Endothelial cell of umbilical vein (primary cell): ENCODE data around the gene CD300LF. TPM values are rescaled to one million over a fixed set of nuclear protein-coding genes. Genes with fewer than 3 reads are reported as not detected.

Experiments
- BruUV-seq: library from RNA; stranded (reverse); fragments of 400-500 nt; replicated peaks from 2 replicates; lab custom pipeline; 2021; lab: Mats Ljungman, UMichigan
- CTCF ChIA-PET: fragments of 300-600, 350-600 bp; sonication (Branson Sonifier 250); formaldehyde crosslinking; loops from one replicate; lab custom pipeline; 2021; ENCODE audit warnings: antibody characterized with exemption, inconsistent platforms; lab: Charles Lee
- POLR2A ChIA-PET: fragments of 300-600, 350-600 bp; sonication (Branson Sonifier 250); formaldehyde crosslinking; loops from one replicate; lab custom pipeline; 2021; ENCODE audit warnings: antibody characterized with exemption, inconsistent platforms; lab: Charles Lee
- DNase-seq: peaks from one replicate; pipeline ENCODE4 v3.0.0-alpha.2; 2011; ENCODE audit warnings: low read depth, low spot score
- FAIRE-seq: peaks from 2 replicates; lab custom pipeline; 2011; peaks lifted over from hg19 to GRCh38; lab: Jason Lieb, UNC
- H2AFZ ChIP-seq: 2 replicates; pipeline ENCODE4 v1.6.0; 2012; ENCODE audit warnings: low read depth, low read length, control low read depth, inconsistent platforms
- H3K27ac ChIP-seq: 2 replicates; pipeline ENCODE4 v1.5.1; 2011; ENCODE audit warnings: low read depth, mild to moderate bottlenecking, control low read depth, low read length, moderate library complexity; ENCODE audit not compliant: insufficient read depth
- H3K27me3 ChIP-seq, 2 experiments: 2 replicates each; pipeline versions ENCODE4 v1.6.0 to v1.6.1; 2011; ENCODE audit warnings: low read length in 2 of 2, mixed read lengths in 1 of 2; ENCODE audit not compliant: control insufficient read depth in 2 of 2, insufficient read depth in 2 of 2
- H3K36me3 ChIP-seq, 2 experiments: 2 replicates in 1 of 2; 3 replicates in 1 of 2; pipeline ENCODE4 v1.5.1; 2011; ENCODE audit warnings: low read length in 2 of 2, mild to moderate bottlenecking in 1 of 2, moderate library complexity in 1 of 2; ENCODE audit not compliant: control insufficient read depth in 2 of 2, insufficient read depth in 2 of 2; ENCODE audit errors: extremely low read depth in 1 of 2
- H3K4me1 ChIP-seq: 3 replicates; pipeline ENCODE4 v1.5.1; 2011; ENCODE audit warnings: mild to moderate bottlenecking, low read length; ENCODE audit not compliant: control insufficient read depth, insufficient read depth; ENCODE audit errors: extremely low read depth
- H3K4me2 ChIP-seq: 2 replicates; pipeline ENCODE4 v1.6.1; 2011; ENCODE audit warnings: low read length, control low read depth, mixed read lengths; ENCODE audit not compliant: insufficient read depth
- H3K4me3 ChIP-seq, 3 experiments: fragments of 200-600 bp in 1 of 3; sonication (generic), shearing (Covaris generic) in 1 of 3; replicated peaks in 1 of 3; 2 replicates each; pipeline ENCODE4 v1.5.1; 2011 to 2016; ENCODE audit warnings: control low read depth in 3 of 3, low read length in 3 of 3, mild to moderate bottlenecking in 2 of 3, inconsistent platforms in 1 of 3, low read depth in 1 of 3, moderate library complexity in 1 of 3; ENCODE audit not compliant: insufficient read depth in 1 of 3
- H3K79me2 ChIP-seq: 2 replicates; pipeline ENCODE4 v1.6.0; 2012; ENCODE audit warnings: low read length, inconsistent platforms; ENCODE audit not compliant: control insufficient read depth, insufficient read depth
- H3K9ac ChIP-seq: replicated peaks from 2 replicates; pipeline ENCODE3; 2011; ENCODE audit warnings: low read length, control low read depth; ENCODE audit not compliant: insufficient read depth; ENCODE audit errors: extremely low read depth
- H3K9me1 ChIP-seq: replicated peaks from 3 replicates; pipeline ENCODE4 v1.6.0; 2011; ENCODE audit warnings: mild to moderate bottlenecking, low read length; ENCODE audit not compliant: control insufficient read depth, insufficient read depth; ENCODE audit errors: extremely low read depth
- H3K9me3 ChIP-seq: replicated peaks from 2 replicates; pipeline ENCODE4 v1.5.1; 2012; ENCODE audit warnings: low read length, inconsistent platforms; ENCODE audit not compliant: control insufficient read depth, insufficient read depth
- H4K20me1 ChIP-seq: replicated peaks from 2 replicates; pipeline ENCODE3; 2011; ENCODE audit warnings: mild to moderate bottlenecking, low read length; ENCODE audit not compliant: control insufficient read depth, insufficient read depth; ENCODE audit errors: extremely low read depth
- EZH2 ChIP-seq: IDR thresholded peaks from 2 replicates; pipeline ENCODE4 v1.6.1; 2012; ENCODE audit warnings: borderline replicate concordance, low read depth, mild to moderate bottlenecking, moderate library complexity, low read length, inconsistent platforms; ENCODE audit not compliant: severe bottlenecking
- FOS ChIP-seq: IDR thresholded peaks from 2 replicates; pipeline ENCODE4 v1.6.1; 2011; ENCODE audit warnings: mild to moderate bottlenecking, low read length, moderate library complexity, borderline replicate concordance; ENCODE audit not compliant: insufficient read depth
- GATA2 ChIP-seq: IDR thresholded peaks from 2 replicates; pipeline ENCODE4 v1.7.0; 2011; ENCODE audit warnings: low read depth, mild to moderate bottlenecking, moderate library complexity, mixed read lengths, low read length; ENCODE audit not compliant: insufficient read length, insufficient read depth
- JUN ChIP-seq: IDR thresholded peaks from 2 replicates; pipeline ENCODE4 v1.6.1; 2011; ENCODE audit warnings: borderline replicate concordance, low read depth; ENCODE audit not compliant: insufficient read length, insufficient read depth
- MYC ChIP-seq: IDR thresholded peaks from one replicate; pipeline ENCODE4 v1.6.1; 2011; ENCODE audit warnings: mild to moderate bottlenecking, low read depth, low read length
- POLR2A ChIP-seq: IDR thresholded peaks from 2 replicates; pipeline ENCODE4 v1.6.1; 2012; ENCODE audit warnings: low read depth, mild to moderate bottlenecking, control low read depth, low read length
- POLR2AphosphoS5 ChIP-seq: IDR thresholded peaks from 2 replicates; pipeline ENCODE4 v1.6.1; 2012; ENCODE audit warnings: low read depth, mild to moderate bottlenecking, control low read depth, low read length, moderate library complexity; ENCODE audit not compliant: insufficient read depth
- dilution Hi-C: fragments of 300-500 bp; cut with MboI; formaldehyde crosslinking; loops from one replicate; pipeline ENCODE4 v1.15.0; 2019; ENCODE audit warnings: low sequenced_read_pairs; ENCODE audit not compliant: extremely low pct_ligation_motif_present
- intact Hi-C: fragments of 100-400 bp; cut with micrococcal nuclease; formaldehyde crosslinking; loops from one replicate; pipeline ENCODE4 v1.10.0; 2022
- polyA plus RNA-seq, 4 experiments: library from polyadenylated mRNA; depleted of rRNA in 3 of 4; stranded (reverse) in 3 of 4; unstranded in 1 of 4; fragments of >200 nt; gene quantifications; 2 replicates each; pipeline versions ENCODE4 v1.2.1 to v1.2.3, GENCODE V29; 2011 to 2012; ENCODE audit warnings: missing spikeins in 1 of 4
- total RNA-seq: library from RNA; stranded (reverse); gene quantifications from 2 replicates; pipeline ENCODE4 v1.2.3, GENCODE V29; 2021
- TF ChIP-seq, protein P1 (sequence below), 2 donors: IDR thresholded peaks; 1 replicate in 1 of 2; 2 replicates in 1 of 2; pipeline ENCODE4 v1.5.1; 2011; ENCODE audit warnings: low read length in 2 of 2, mild to moderate bottlenecking in 2 of 2, moderate library complexity in 2 of 2, control low read depth in 1 of 2, inconsistent platforms in 1 of 2, low read depth in 1 of 2; ENCODE audit not compliant: insufficient read depth in 1 of 2; ENCODE audit errors: extremely low read depth in 1 of 2
- TF ChIP-seq, protein P2 (sequence below): IDR thresholded peaks from 2 replicates; pipeline ENCODE4 v1.6.1; 2011; ENCODE audit not compliant: insufficient read depth, insufficient read length

Gene CD300LF
- total and polyA plus RNA-seq, 2 donors (not counting 3 experiments of a cell fraction or from before 2014, with no cell fraction given) = not detected

DNA sequence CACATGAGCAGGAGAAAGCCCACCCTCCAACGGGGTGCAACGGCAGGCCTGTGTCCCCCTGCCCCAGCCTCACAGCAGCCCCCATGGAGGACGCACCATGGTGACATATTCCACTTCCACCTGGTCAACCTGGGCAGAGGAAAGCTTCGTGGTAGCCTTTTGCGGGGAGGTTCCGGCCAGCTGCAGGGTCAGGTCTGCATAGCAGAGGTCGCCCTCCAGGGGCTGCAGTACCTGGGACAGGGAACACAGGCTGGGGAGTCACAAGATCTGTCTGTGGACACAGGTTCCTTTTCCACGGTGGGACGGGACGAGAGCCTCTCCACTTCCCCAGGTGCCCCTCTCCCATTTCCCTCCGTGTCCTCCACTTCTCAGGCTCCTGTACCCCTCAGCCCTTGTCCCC lies 17.1 kb downstream of the CD300LF start:
- POLR2A ChIA-PET = no interaction called here
- TF ChIP-seq MYC = no peak
- DNase-seq (no peak), FAIRE-seq (no peak)
- no peak overlapping the region for H3K9ac ChIP-seq
- H3K4me2 ChIP-seq = no peak overlapping the region
- no peaks in the 10 kb centered on the region for H3K9me3 ChIP-seq
- CTCF ChIA-PET = no interaction called here
- no TSS peak for BruUV-seq
- H3K4me3 ChIP-seq = no peak overlapping the region
- no peaks in the 10 kb centered on the region for H3K36me3 ChIP-seq
- intact Hi-C loops (no loop called here), dilution Hi-C loops (no loop called here)
- no peaks in the 10 kb centered on the region for H3K79me2 ChIP-seq
- no peak overlapping the region for H3K27ac ChIP-seq
- H3K4me1 ChIP-seq = no peaks in the 10 kb centered on the region
- H3K27me3 ChIP-seq = no peaks in the 10 kb centered on the region
- no peaks in the 10 kb centered on the region for H4K20me1 ChIP-seq
- H3K9me1 ChIP-seq = no peaks in the 10 kb centered on the region
- no peak overlapping the region for H2AFZ ChIP-seq

DNA sequence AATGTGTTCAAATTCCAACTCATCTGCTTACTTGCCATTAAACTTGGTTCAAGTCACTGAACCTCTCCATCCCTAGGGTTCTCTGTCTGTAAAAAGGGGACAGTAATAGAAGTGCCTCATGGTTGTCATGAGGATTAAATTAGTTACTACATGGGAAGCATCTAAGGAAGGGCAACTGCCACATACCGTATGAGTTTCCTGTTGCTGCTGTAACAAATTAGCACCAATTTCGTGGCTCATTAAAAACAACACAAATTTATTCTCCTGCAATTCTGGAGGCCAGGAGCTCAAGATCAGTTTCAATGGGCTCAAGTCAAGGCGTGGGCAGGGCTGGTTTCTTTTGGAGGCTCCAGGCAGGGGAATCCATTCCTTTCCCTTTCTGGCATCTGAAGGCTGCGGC lies 18.6 kb downstream of the CD300LF start:
- FAIRE-seq (no peak), DNase-seq (no peak)
- no peak overlapping the region for H3K9ac ChIP-seq
- H3K9me3 ChIP-seq = no peaks in the 10 kb centered on the region
- H3K27ac ChIP-seq = no peak overlapping the region
- dilution Hi-C loops = no loop called here
- H3K4me2 ChIP-seq = no peak overlapping the region
- no peaks in the 10 kb centered on the region for H3K4me1 ChIP-seq
- TF ChIP-seq POLR2AphosphoS5 (no peak), FOS (no peak), EZH2 (no peak), JUN (no peak), POLR2A (no peak), GATA2 (no peak), MYC (no peak)
- TF ChIP-seq, protein P1, sequence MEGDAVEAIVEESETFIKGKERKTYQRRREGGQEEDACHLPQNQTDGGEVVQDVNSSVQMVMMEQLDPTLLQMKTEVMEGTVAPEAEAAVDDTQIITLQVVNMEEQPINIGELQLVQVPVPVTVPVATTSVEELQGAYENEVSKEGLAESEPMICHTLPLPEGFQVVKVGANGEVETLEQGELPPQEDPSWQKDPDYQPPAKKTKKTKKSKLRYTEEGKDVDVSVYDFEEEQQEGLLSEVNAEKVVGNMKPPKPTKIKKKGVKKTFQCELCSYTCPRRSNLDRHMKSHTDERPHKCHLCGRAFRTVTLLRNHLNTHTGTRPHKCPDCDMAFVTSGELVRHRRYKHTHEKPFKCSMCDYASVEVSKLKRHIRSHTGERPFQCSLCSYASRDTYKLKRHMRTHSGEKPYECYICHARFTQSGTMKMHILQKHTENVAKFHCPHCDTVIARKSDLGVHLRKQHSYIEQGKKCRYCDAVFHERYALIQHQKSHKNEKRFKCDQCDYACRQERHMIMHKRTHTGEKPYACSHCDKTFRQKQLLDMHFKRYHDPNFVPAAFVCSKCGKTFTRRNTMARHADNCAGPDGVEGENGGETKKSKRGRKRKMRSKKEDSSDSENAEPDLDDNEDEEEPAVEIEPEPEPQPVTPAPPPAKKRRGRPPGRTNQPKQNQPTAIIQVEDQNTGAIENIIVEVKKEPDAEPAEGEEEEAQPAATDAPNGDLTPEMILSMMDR (IDR thresholded peaks at IDR 0.05; ENCODE audit: extremely low read depth in 1 of 2, insufficient read depth in 1 of 2, low read depth in 1 of 2, low read length in 2 of 2) = no peak
- TF ChIP-seq, protein P2, sequence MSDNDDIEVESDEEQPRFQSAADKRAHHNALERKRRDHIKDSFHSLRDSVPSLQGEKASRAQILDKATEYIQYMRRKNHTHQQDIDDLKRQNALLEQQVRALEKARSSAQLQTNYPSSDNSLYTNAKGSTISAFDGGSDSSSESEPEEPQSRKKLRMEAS = no peak
- CTCF ChIA-PET = no interaction called here
- intact Hi-C loops = no loop called here
- POLR2A ChIA-PET = no interaction called here
- no peaks in the 10 kb centered on the region for H3K36me3 ChIP-seq
- no peaks in the 10 kb centered on the region for H3K9me1 ChIP-seq
- no peaks in the 10 kb centered on the region for H3K27me3 ChIP-seq
- BruUV-seq = no TSS peak
- H4K20me1 ChIP-seq = no peaks in the 10 kb centered on the region
- no peak overlapping the region for H3K4me3 ChIP-seq
- no peak overlapping the region for H2AFZ ChIP-seq
- H3K79me2 ChIP-seq = no peaks in the 10 kb centered on the region
